ENCODE data around the gene LCOR.

The LCOR gene

GRCh38 chr10:96991313-96991841 lies 159.3 kb downstream of the LCOR start:
- DNase-seq: no peak

GRCh38 chr10:96992721-96993120 lies 160.6 kb downstream of the LCOR start:
- no peak for DNase-seq

- DNase-seq: no peak
Measured at GRCh38 chr10:96995851-96996250, 163.8 kb downstream of the LCOR start.

GRCh38 chr10:96996275-96996965 lies 164.3 kb downstream of the LCOR start:
- DNase-seq: no peak

- DNase-seq: no peak
Measured at GRCh38 chr10:96998329-96998888, 166.3 kb downstream of the LCOR start.

GRCh38 chr10:96999337-96999736 lies 167.2 kb downstream of the LCOR start:
- DNase-seq: no peak

- no peak for DNase-seq
Measured at GRCh38 chr10:96999987-97000386, 167.9 kb downstream of the LCOR start.

- DNase-seq: no peak
Measured at GRCh38 chr10:97000487-97001182, 168.5 kb downstream of the LCOR start.

GRCh38 chr10:97001183-97001991 lies 169.3 kb downstream of the LCOR start:
- no peak for DNase-seq

- DNase-seq: no peak
Measured at GRCh38 chr10:97002670-97003069, 170.6 kb downstream of the LCOR start.

- DNase-seq: no peak
Measured at GRCh38 chr10:97003151-97003803, 171.2 kb downstream of the LCOR start.

GRCh38 chr10:97003804-97004201 lies 171.7 kb downstream of the LCOR start:
- no peak for DNase-seq

GRCh38 chr10:97004591-97004990 lies 172.5 kb downstream of the LCOR start:
- no peak for DNase-seq

- DNase-seq: no peak
Measured at GRCh38 chr10:97005349-97005748, 173.3 kb downstream of the LCOR start.

- no peak for DNase-seq
Measured at GRCh38 chr10:97006364-97006763, 174.3 kb downstream of the LCOR start.

GRCh38 chr10:97007417-97007816 lies 175.3 kb downstream of the LCOR start:
- no peak for DNase-seq

- no peak for DNase-seq
Measured at GRCh38 chr10:97010695-97011206, 178.7 kb downstream of the LCOR start.

GRCh38 chr10:97011397-97011796 lies 179.3 kb downstream of the LCOR start:
- no peak for DNase-seq

- no peak for DNase-seq
Measured at GRCh38 chr10:97012470-97012869, 180.4 kb downstream of the LCOR start.

- no peak for DNase-seq
Measured at GRCh38 chr10:97013568-97013967, 181.5 kb downstream of the LCOR start.

- no peak for DNase-seq
Measured at GRCh38 chr10:97013983-97014382, 181.9 kb downstream of the LCOR start.

GRCh38 chr10:97015240-97015639 lies 183.1 kb downstream of the LCOR start:
- DNase-seq: no peak

Measured in left hindlimb (tissue), 1 donor.